GM19324 (cell line): ENCODE data around the gene NEUROG1.
"Not testable (repeated sequence)": the region's sequence is repeated elsewhere in the genome, so short reads cannot be mapped to it uniquely, and the experiment has no call there.

ENCODE experiments used
- ATAC-seq: cut with Tn5 transposase; IDR thresholded peaks from one replicate; pipeline ENCODE4 v1.9.1; 2021; ENCODE audit warnings: mild to moderate bottlenecking, moderate library complexity; ENCODE audit not compliant: unreplicated experiment, low FRiP score

Gene NEUROG1

GRCh38 chr5:135539430-135540005 is 3.8 kb upstream of the NEUROG1 start:
- no peak for ATAC-seq

DNA sequence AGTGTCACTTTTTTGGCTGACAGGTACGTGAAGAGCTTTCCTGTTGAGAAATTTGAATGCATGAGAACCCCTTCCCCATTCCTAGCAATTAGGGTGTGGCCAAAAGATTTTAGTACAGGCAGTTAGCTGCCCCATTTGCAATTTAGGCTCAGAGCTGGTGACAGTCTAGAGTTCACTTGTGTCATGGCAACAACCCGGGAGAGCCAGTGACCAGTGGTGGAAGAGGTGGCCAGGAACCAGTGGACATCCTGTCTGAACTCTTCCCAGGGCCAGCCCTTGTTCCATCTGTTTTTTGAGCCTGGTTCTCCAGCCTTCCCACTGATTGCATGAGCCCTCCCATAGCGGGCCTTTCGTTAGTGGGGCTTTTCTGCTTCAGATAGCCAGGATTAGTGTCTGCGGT is 2.5 kb upstream of the NEUROG1 start:
- ATAC-seq = no peak

DNA sequence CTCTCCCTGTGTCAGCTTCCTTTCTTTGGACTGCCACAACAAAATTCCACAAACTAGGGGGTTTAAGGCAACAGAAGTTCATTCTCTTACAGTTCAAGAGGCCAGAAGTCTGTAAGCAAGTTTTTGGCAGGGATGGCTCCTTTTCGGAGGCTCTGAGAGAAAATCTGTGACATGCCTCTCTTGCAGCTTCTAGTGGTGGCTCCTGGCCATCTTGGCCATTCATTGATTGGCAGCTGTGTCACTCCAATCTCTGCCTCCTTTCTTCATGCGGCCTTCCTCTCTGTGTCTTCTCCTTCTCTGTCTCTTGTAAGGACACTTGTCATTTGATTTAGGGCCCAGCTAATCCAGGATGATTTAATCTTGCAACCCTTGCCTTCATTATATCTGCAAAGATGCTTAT is 2.0 kb upstream of the NEUROG1 start:
- no peak for ATAC-seq

DNA sequence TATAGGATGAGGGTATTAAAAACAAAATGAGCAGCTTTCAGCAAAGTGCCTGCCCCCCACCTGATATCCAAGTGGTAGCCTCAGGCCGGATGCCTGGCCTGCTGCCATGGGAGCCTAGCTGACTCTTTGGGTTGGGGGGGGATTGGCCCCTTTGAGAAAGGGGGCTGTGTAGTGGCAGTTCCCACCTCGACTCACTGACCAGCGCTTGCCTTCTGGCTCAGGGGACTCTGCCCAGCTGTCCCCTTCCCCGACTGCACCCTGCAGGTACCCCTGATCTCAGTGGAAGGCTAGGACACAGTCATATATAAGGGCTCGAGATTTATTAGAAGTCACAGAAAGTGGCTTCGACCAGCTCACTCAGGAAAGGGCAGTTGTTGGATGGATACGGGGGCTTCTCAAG is 1.5 kb upstream of the NEUROG1 start:
- no peak for ATAC-seq

DNA sequence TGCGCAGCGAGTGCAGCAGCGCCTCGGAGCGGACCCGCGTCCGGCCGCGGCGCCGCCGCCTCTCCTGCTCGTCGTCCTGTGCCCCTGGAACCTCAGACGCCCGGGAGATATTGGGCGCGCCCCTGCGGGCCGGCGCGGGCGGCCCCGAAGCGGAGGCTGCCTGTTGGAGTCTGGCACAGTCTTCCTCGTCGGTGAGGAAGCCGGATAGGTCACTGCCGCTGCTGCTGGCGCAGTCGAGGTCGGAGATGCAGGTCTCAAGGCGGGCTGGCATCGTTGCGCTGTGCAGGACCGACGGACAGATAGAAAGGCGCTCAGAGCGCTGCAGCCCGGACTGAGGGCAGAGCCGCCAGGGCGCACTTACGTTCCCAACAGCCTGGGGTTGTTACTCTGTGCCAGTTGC is 344 bp downstream of the NEUROG1 start:
- no peak for ATAC-seq

GRCh38 chr5:135534609-135535419 is 950 bp downstream of the NEUROG1 start:
- no peak for ATAC-seq

- ATAC-seq = no peak
These were observed 2.0 kb downstream of the NEUROG1 start for GRCh38 chr5:135533794-135534193.

DNA sequence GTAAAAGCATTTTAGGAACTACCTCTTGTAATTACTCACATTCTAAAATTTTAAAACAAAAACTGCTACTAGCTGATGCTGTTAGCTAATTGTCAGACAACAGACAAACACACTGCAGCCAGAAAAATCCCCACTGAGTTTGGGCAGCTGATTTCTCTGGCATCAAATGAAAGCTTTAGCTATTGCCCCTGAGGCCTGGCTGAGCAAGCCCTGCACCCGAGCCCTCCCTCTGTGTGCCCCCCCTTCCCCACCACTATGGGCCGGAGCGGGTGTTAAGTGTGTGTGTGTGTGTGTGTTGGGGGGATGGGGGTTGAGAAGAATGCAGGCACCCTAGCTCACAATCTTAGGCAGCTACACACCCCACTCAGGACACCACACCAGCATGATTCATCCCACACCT is 2.4 kb downstream of the NEUROG1 start:
- ATAC-seq = no peak

- ATAC-seq = not testable (repeated sequence)
These were observed 6.2 kb downstream of the NEUROG1 start for GRCh38 chr5:135529576-135529975.

- no peak for ATAC-seq
These were observed 8.8 kb downstream of the NEUROG1 start for GRCh38 chr5:135526924-135527323.

DNA sequence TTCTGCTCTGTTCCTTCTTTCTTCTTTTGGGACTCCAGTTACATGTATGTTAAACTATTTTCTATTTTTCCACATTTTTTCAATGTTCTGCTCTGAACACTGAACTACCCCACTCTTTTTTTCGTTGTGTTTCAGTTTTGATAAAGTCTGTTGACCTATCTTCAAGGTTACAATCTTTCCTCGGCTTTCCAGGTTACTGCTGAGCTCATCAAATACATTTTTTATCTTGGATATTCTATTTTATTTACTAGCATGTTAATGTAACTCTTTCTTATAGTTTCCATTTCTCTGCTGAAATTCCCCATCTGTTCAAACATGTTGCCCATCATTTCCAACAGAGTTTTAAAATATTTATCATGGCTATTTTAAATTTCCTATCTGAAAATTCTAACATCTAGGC is 13.8 kb downstream of the NEUROG1 start:
- ATAC-seq = no peak

DNA sequence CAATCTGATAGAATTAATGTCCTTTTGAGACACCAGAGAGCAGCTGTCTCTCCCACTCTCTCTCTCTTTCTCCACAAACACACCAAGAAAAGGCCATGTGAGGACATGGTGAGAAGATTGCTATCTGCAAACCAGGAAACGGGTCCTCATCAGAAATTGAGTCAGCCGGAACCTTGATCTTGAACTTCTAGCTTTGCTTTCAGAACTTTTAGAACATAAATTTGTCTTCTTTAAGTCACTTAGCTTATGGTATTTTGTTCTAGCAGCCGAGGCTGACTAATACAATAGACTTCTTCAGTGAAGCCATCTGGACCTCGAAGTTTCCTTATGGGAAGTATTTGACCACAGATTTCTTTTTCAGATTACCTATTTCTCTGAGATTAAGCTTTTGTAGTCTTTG is 18.1 kb downstream of the NEUROG1 start:
- no peak for ATAC-seq

DNA sequence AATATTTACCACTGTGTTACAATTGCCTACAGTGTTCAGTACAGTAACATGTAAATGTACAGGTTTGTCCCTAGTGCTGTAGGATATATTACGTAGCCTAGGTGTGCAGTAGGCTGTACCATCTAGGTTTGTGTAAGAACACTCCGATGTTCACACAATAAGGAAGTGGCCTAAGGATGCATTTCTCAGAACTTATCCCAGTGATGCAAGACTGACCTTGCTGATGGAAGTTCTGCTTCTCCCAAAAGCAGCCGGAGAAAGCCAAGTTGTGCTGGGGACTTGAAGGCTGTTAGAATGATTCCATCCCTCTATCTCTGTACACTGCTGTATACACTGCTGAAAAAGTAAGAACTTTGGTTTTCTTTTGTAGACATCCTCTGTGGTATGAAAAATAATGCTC is 21.6 kb downstream of the NEUROG1 start:
- ATAC-seq = no peak

- no peak for ATAC-seq
These were observed 23.8 kb downstream of the NEUROG1 start for GRCh38 chr5:135511761-135512575.

DNA sequence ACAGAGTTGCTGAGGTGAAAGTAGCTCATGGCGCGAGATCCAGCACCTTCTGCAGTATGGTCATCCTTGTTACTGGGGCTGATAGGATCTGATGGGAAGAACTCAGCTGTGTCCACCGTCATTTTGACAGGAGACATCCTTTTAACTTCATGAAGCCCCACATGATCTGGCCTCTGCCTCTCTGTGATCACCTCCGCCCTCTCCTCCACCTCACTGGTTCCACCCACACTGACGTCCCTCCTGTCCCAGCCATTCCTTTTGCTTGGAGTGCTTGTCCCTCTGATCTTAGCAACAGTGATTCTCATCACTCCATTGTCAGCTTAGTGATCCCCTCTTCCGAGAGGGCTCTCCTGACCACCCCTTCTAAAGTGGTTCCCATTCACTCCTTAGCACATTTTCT is 25.8 kb downstream of the NEUROG1 start:
- ATAC-seq = no peak

- no peak for ATAC-seq
These were observed 27.2 kb downstream of the NEUROG1 start for GRCh38 chr5:135508496-135509005.

GRCh38 chr5:135505973-135506372 is 29.8 kb downstream of the NEUROG1 start:
- no peak for ATAC-seq

GRCh38 chr5:135504376-135504775 is 31.4 kb downstream of the NEUROG1 start:
- no peak for ATAC-seq

DNA sequence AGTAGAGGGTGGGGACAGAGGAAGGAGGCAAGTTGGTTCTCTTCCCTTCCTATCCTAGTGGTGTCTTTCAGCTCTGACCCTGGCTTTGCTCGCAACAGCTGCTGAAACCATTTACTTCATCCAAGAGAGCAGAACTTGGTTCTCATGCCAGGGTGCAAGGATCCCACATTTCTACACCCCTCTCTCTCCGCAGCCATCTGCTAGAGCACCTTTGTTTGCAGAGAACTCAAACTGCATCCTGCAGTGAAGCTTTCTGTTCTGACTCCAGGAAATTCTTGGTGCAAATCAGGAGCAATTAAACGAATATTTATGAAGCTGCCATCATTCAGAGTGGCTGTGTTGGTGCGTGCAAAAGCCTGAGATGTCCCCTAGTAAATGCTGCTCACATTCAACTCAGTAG is 31.9 kb downstream of the NEUROG1 start:
- no peak for ATAC-seq

DNA sequence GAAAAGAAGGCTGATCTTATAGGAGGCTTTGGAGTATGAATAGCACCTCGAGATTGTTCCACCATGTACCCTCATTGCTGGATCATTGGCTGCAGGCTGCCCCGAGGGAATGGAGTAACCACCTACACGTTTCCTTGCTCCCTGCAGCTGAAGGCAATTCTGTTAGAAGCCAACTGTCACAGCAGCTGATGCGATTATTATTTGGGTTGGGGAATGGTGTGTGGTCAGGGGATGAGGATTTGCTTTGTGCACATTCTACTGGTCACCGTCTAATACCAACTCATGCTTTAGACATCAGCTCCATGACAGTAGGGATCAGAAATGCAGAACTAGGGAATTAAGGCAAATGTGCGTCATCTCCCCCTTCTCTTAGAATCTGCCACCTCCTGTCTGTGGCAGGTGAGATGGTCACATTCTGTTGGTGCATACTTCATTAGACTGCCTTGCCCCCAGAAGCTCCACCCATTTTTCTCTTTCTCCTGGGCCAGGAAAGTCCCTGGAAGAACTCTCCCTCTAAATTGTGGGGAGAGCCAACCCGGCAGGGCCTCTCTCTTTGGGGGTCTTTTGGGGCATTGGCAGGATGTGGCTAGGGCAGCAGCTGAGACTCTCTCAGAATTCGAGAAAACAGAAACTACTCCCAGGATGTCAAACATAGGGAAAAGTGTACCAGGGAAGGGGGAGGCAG is 32.8 kb downstream of the NEUROG1 start:
- ATAC-seq = no peak

GRCh38 chr5:135501965-135502364 is 33.8 kb downstream of the NEUROG1 start:
- no peak for ATAC-seq
